Stimulated activated naive CD8-positive, alpha-beta T cell treated with anti-CD3 and anti-CD28 coated beads, Interleukin-15, Interleukin-2, amounts not matched to agents 100 U/mL and 50 U/mL, for 24 hours (primary cell): Measurements from ENCODE around the gene SRSF7.
"Not testable (repeated sequence)": the region's sequence is repeated elsewhere in the genome, so short reads cannot be mapped to it uniquely, and the experiment has no call there.

Experiments
- ATAC-seq: fragments of 150-1000 bp; cut with Tn5 transposase; one replicate; pipeline ENCODE4 v1.10.0; 2021
- DNase-seq: peaks from one replicate; pipeline ENCODE4 v3.0.0; 2021

SRSF7 gene

DNA sequence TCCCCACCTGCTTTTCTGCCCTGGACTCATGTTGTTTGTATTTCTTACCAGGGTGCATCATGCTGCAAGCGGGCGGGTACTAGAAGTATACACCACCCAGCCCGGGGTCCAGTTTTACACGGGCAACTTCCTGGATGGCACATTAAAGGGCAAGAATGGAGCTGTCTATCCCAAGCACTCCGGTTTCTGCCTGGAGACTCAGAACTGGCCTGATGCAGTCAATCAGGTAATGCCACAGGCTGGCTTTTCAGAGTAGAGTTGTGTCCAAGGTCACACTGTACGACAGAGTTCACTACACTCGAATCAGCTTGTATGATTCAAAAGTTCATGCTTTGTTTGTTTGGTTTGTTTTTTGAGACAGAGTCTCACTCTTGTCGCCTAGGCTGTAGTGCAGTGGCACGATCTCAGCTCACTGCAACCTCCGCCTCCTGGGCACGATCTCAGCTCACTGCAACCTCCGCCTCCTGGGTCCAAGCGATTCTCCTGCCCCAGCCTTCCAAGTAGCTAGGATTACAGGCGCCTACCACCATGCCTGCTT lies 19.4 kb downstream of the SRSF7 start:
- ATAC-seq: no peak

GRCh38 chr2:38731090-38731489 lies 20.1 kb downstream of the SRSF7 start:
- no peak for ATAC-seq
- no peak for DNase-seq

More for the DNA sequence above, 19.4 kb downstream of the SRSF7 start:
- DNase-seq: no peak

- no peak for DNase-seq
- no peak for ATAC-seq
Measured at GRCh38 chr2:38728694-38729093, 22.5 kb downstream of the SRSF7 start.

- no peak for ATAC-seq
- DNase-seq: no peak
Measured at GRCh38 chr2:38727661-38728060, 23.5 kb downstream of the SRSF7 start.

- peak; percentile 24 for ATAC-seq
- DNase-seq: peak; percentile 32
Measured at GRCh38 chr2:38723173-38723572, 28.0 kb downstream of the SRSF7 start.

DNA sequence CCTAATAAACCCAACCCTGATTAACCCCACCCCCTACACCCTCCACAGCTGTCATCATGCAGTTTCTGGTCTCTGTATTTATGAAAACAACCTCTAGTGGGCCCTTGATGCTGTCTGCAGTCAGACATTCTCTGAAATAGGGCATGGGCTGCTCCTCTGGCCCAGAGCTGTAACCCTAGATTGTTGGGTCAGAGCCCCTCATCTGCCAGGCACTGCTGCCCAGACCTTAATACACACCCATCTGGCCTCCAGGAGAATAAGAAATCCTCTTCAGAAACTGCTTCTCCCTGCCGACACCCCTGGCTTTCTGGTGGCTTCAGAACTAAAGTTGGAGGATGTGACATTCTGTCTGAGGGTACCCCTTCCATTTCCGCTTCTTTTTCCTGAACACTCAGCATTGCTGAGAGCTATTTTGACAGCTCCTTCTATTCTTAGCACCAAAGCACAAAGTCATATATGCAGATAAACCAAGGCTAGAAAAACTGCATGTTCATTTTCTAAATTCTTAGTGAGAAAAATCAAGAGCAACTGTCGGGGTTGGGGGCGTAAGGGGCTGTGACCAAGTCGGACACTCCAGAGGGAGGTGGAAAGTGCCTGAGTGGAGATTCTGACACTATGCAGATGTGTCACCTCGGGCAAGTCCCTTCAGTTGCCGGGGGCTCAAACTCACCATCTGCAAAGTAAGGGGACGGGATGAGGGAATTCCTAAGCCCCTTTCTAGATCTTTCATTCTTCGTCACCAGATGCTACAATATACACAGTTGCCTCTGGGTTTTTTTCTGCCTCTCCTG lies 28.7 kb downstream of the SRSF7 start:
- ATAC-seq (peak; percentile 94), DNase-seq (peak; percentile 75)

- DNase-seq (no peak), ATAC-seq (no peak)
Measured at GRCh38 chr2:38720613-38721241, 30.4 kb downstream of the SRSF7 start.

- DNase-seq (no peak), ATAC-seq (no peak)
Measured at GRCh38 chr2:38719706-38720105, 31.5 kb downstream of the SRSF7 start.

GRCh38 chr2:38718601-38719000 lies 32.6 kb downstream of the SRSF7 start:
- ATAC-seq (no peak), DNase-seq (no peak)

GRCh38 chr2:38716185-38716584 lies 35.0 kb downstream of the SRSF7 start:
- no peak for ATAC-seq

DNA sequence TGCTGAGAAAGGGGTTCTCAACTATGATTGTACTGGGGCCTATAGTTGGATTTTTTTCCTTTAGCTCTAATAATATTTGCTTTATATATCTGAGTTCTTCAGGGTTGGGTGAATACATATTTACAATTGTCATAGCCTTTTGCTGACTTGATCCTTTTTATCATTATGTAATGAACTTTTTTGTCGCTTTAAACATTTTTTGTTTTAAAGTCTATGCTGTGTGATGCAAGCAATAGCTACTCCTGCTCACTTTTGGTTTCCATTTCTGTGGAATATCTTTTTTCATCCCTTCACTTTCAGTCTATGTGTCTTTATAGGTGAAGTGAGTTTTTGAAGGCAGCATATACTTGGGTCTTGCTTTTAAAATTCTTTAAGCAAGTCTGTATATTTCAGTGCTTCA lies 36.2 kb downstream of the SRSF7 start:
- not testable (repeated sequence) for DNase-seq
- peak; percentile 34 for ATAC-seq

More at GRCh38 chr2:38716185-38716584, 35.0 kb downstream of the SRSF7 start:
- no peak for DNase-seq

DNA sequence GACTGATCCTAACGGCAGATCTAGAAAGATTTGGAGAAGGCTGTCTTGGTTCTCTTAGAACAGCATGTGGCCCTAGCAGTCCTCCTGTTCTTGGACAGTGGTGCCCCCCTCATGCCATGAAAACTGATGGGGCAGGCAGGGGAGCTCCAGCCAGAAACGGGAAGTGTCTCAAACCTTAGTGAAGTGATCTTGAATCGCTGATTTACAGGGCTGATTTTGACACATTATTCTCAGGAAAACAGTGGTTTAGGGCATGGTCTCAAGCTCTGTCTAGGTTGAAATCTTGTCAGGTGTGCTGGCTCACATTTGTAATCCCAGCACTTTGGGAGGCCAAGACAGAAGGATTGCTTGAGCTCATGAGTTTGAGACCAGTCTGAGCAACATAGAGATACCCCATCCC lies 37.8 kb downstream of the SRSF7 start:
- ATAC-seq: no peak
- DNase-seq: no peak

DNA sequence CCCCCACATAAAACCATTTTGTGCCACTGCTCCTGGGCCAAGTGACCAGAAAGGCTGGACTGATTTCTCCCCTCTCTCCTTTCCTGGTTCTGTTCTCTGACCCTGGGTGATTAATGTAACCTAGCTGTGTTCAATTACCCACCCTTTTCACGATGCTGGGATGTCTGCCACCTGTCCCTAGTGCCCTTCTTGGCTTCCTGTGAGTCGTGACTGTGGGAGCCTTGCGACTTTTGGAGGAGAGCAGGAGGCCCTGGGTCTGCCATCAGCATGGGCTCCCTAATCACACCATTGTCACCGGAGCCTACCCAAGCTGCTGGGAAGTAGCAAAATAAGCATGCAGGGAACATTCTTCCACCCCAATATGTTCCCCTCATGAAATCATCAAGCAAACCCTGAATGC lies 38.3 kb downstream of the SRSF7 start:
- no peak for ATAC-seq

DNA sequence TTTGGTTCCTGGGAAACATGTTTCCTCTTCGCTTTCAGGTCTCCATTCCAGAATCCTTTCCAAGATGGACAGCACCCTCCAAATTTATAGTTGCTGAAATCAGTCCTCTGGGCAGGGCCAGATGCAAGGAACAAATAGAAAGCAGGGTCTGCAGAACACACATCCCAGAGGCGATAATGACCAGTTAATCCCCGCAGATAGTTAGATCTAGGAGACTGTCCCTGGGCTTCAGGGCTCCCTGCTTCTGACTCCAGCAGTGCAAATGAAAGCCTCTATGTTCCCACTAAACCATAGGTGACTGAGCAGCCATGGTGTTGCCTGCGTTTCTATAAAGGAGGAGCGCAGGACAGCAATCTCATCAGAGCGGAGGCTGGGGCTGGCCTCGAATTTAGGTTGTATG lies 38.7 kb downstream of the SRSF7 start:
- DNase-seq: no peak

More for the DNA sequence above, 38.3 kb downstream of the SRSF7 start:
- DNase-seq: no peak

DNA sequence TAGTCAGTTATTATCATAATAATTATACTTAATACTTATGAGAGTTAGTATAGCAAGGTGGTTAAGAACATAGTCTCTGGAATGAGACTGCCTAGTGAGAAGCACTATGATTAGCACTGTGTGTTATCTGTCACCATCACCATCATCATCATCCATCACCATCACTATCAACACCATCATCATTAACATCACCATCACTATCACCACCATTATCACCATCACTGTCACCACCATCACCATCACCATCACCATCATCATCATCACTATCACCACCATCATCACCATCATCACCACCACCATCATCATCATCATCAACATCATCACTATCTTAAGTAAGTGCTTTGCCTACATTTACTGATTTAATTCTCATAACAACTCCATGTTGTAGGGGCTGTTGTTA lies 39.6 kb downstream of the SRSF7 start:
- DNase-seq (no peak), ATAC-seq (no peak)

More for the DNA sequence above, 38.7 kb downstream of the SRSF7 start:
- no peak for ATAC-seq

GRCh38 chr2:38709567-38710194 lies 41.5 kb downstream of the SRSF7 start:
- ATAC-seq: peak; percentile 81
- DNase-seq: peak; percentile 46

DNA sequence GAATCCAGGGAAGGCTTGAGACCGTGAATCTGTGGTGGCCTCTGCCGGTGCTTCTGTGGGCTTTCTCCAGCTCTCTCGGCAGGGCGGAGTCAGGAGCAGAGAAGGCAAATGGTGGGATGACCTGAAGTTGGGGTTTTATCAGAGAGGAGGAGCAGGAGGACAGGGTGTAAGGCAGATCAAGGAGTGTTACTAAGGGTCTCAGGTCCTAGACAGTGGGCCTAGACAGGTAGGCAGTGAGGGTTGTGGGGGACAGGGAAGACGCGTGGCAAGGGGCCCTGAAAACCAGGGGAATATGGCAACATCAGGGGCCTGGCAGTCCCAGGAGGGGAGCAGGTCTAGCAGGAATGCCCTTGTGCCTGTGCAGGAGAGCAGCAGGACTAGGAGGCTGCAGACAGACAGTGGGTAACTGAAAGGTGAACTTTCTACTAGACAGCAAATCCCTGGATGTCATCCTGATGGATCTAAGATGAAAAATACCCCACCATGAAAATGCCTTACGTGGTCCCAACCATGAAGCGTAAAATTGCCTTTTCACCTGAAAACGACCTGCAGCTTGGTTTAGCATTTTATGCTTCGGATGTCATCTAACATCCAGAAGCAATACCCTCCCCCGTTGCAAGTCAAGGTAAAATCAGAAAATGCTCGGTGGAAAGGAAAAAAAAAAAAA lies 42.1 kb downstream of the SRSF7 start:
- DNase-seq: no peak
- no peak for ATAC-seq

DNA sequence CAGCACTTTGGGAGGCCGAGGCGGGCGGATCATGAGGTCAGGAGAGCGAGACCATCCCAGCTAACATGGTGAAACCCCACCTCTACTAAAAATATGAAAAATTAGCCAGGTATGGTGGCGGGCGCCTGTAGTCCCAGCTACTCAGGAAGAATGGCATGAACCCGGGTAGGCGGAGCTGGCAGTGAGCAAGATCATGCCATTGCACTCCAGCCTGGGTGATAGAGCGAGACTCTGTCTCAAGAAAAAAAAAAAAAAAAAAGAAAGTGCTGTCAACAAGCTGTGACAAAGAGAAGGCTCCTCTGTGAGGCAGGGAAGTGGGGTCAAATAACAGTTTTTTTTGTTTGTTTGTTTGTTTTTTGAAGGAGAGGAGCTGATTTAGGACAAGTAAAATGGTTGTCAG lies 42.7 kb downstream of the SRSF7 start:
- DNase-seq, ATAC-seq: not testable (repeated sequence)

- no peak for ATAC-seq
- no peak for DNase-seq
Measured at GRCh38 chr2:38706846-38707345, 44.3 kb downstream of the SRSF7 start.

DNA sequence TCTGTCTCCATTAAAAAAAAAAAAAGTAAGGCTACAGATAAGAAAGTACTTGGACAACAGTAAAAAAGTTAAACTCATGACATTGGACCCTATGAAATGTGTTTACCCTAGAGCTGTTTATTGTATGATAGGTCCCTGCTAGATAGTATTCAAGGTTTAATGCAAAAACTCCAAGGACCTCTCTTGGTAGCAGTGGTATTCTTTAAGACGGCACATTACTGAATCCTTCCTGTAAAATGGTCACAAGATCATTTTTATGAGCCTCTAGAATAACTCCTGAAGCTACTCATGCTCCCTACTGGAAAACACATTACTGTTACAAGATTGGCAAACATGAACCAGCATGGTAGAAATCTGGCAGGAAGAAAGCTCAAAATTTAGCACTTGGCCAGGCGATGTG lies 46.5 kb downstream of the SRSF7 start:
- DNase-seq: no peak

GRCh38 chr2:38703336-38703735 lies 47.8 kb downstream of the SRSF7 start:
- ATAC-seq, DNase-seq: not testable (repeated sequence)

More for the DNA sequence above, 46.5 kb downstream of the SRSF7 start:
- ATAC-seq: no peak

- no peak for DNase-seq
- no peak for ATAC-seq
Measured at GRCh38 chr2:38702413-38702812, 48.7 kb downstream of the SRSF7 start.
